SK-N-SH (cell line): Measurements from ENCODE around the gene CLPSL1. TPM values are rescaled to one million over a fixed set of nuclear protein-coding genes. Genes with fewer than 3 reads are reported as not detected.

Experiments used
- CTCF ChIA-PET: fragments of 300-600, 350-600 bp; formaldehyde crosslinking; extraction: SDS; loops from one replicate; lab custom pipeline; 2021; lab: Yijun Ruan, JAX
- POLR2A ChIA-PET: fragments of 350-600 bp; sonication (Branson Sonifier 250); formaldehyde crosslinking; extraction: SDS; loops from one replicate; lab custom pipeline; 2020; ENCODE audit warnings: antibody characterized with exemption, inconsistent platforms; lab: Yijun Ruan, JAX
- DNase-seq: peaks from one replicate; pipeline ENCODE4 v3.0.0; 2012
- H2AFZ ChIP-seq: fragments of 200-600 bp; sonication (generic); 2 replicates; pipeline ENCODE4 v1.8.1; 2016; ENCODE audit warnings: antibody characterized with exemption, mild to moderate bottlenecking, low read depth
- H3F3A ChIP-seq: fragments of 200-600 bp; sonication (generic); replicated peaks from 2 replicates; pipeline ENCODE3; 2016; ENCODE audit warnings: antibody characterized with exemption, mild to moderate bottlenecking; ENCODE audit not compliant: insufficient read depth
- H3K27ac ChIP-seq, 2 experiments: fragments of 200-500 bp in 1 of 2; fragments of 200-600 bp in 1 of 2; sonication (Bioruptor generic) in 1 of 2; sonication (generic), shearing (Covaris generic) in 1 of 2; 2 replicates each; pipeline versions ENCODE4 v1.5.1 to v1.6.1; 2014 to 2016; ENCODE audit warnings: low read depth in 2 of 2, inconsistent platforms in 1 of 2, low read length in 1 of 2, mild to moderate bottlenecking in 1 of 2, mixed read lengths in 1 of 2
- H3K27me3 ChIP-seq: fragments of 200-600 bp; sonication (generic), shearing (Covaris generic); 2 replicates; pipeline ENCODE4 v1.6.1; 2016; ENCODE audit warnings: mixed run types; ENCODE audit not compliant: insufficient read depth
- H3K36me3 ChIP-seq, 2 experiments: fragments of 200-500 bp in 1 of 2; fragments of 200-600 bp in 1 of 2; sonication (Bioruptor generic) in 1 of 2; sonication (generic) in 1 of 2; replicated peaks in 1 of 2; 2 replicates each; pipeline versions ENCODE3 to v1.5.1; 2014 to 2016; ENCODE audit warnings: low read length in 1 of 2, mild to moderate bottlenecking in 1 of 2; ENCODE audit not compliant: insufficient read depth in 2 of 2, control insufficient read depth in 1 of 2
- H3K4me1 ChIP-seq, 2 experiments: fragments of 200-500 bp in 1 of 2; fragments of 200-600 bp in 1 of 2; sonication (Bioruptor generic) in 1 of 2; sonication (generic), shearing (Covaris generic) in 1 of 2; 2 replicates each; pipeline versions ENCODE4 v1.5.1 to v1.6.1; 2014 to 2016; ENCODE audit warnings: low read depth in 1 of 2, low read length in 1 of 2, mixed run types in 1 of 2; ENCODE audit not compliant: insufficient read depth in 2 of 2, control insufficient read depth in 1 of 2
- H3K4me2 ChIP-seq: fragments of 200-600 bp; sonication (generic), shearing (Covaris generic); 2 replicates; pipeline ENCODE4 v1.6.1; 2017; ENCODE audit warnings: mixed run types
- H3K4me3 ChIP-seq, 2 experiments: fragments of 200-500 bp in 1 of 2; fragments of 200-600 bp in 1 of 2; sonication (Bioruptor generic) in 1 of 2; sonication (generic), shearing (Covaris generic) in 1 of 2; 2 replicates each; pipeline versions ENCODE4 v1.5.1 to v1.8.1; 2014 to 2016; ENCODE audit warnings: low read depth in 2 of 2, inconsistent platforms in 1 of 2, low read length in 1 of 2, mild to moderate bottlenecking in 1 of 2, mixed read lengths in 1 of 2, moderate library complexity in 1 of 2
- H3K79me2 ChIP-seq: fragments of 200-600 bp; sonication (generic); 2 replicates; pipeline ENCODE4 v1.8.1; 2017; ENCODE audit warnings: mild to moderate bottlenecking; ENCODE audit not compliant: insufficient read depth
- H3K9ac ChIP-seq: fragments of 200-600 bp; sonication (generic); 2 replicates; pipeline ENCODE4 v1.6.1; 2017; ENCODE audit warnings: mixed run types
- H3K9me2 ChIP-seq: fragments of 200-600 bp; sonication (generic); 2 replicates; pipeline ENCODE4 v1.6.1; 2017; ENCODE audit warnings: mixed run types
- H3K9me3 ChIP-seq: fragments of 200-600 bp; sonication (generic); 2 replicates; pipeline ENCODE4 v1.6.1; 2017; ENCODE audit warnings: mixed run types, mild to moderate bottlenecking, moderate library complexity
- H4K20me1 ChIP-seq: fragments of 200-600 bp; sonication (generic); 2 replicates; pipeline ENCODE4 v1.6.1; 2017; ENCODE audit warnings: mild to moderate bottlenecking, mixed run types; ENCODE audit not compliant: insufficient read depth
- CHD2 ChIP-seq: fragments of 150-350 bp; IDR thresholded peaks from 2 replicates; pipeline ENCODE4 v1.6.1; 2018; ENCODE audit warnings: low read length; ENCODE audit not compliant: partially characterized antibody
- ELF1 ChIP-seq: IDR thresholded peaks from 2 replicates; pipeline ENCODE4 v1.4.0; 2012
- FOSL2 ChIP-seq: IDR thresholded peaks from 2 replicates; pipeline ENCODE4 v1.4.0; 2012; ENCODE audit warnings: low read depth, mild to moderate bottlenecking, moderate library complexity, borderline replicate concordance
- JUND ChIP-seq: IDR thresholded peaks from 2 replicates; pipeline ENCODE4 v1.4.0; 2012
- MEF2A ChIP-seq: IDR thresholded peaks from 2 replicates; pipeline ENCODE4 v1.4.0; 2012; ENCODE audit warnings: low read depth, borderline replicate concordance
- POLR2AphosphoS5 ChIP-seq: IDR thresholded peaks from 2 replicates; pipeline ENCODE4 v1.6.1; 2012; ENCODE audit warnings: low read depth, low read length
- RAD21 ChIP-seq: IDR thresholded peaks from 2 replicates; pipeline ENCODE4 v1.6.1; 2012; ENCODE audit warnings: mild to moderate bottlenecking, low read length
- SIN3A ChIP-seq: IDR thresholded peaks from 2 replicates; pipeline ENCODE4 v1.6.1; 2012; ENCODE audit warnings: low read depth, mild to moderate bottlenecking, low read length, moderate library complexity, borderline replicate concordance
- SMC3 ChIP-seq: IDR thresholded peaks from 2 replicates; pipeline ENCODE4 v1.6.1; 2012; ENCODE audit warnings: low read depth, low read length, improper control_type of control experiment
- YY1 ChIP-seq: IDR thresholded peaks from 2 replicates; pipeline ENCODE4 v1.4.0; 2012; ENCODE audit warnings: low read depth, mild to moderate bottlenecking
- WGBS: methylation state at CpG from one replicate; pipeline ENCODE4 v1.1.6; 2017; ENCODE audit warnings: low lambda C conversion rate; 5-methylcytosine and 5-hydroxymethylcytosine counted together
- polyA plus RNA-seq, 3 experiments: library from polyadenylated mRNA; depleted of rRNA; stranded (reverse); fragments of >200 nt; gene quantifications; 2 replicates each; pipeline ENCODE4 v1.2.3, GENCODE V29; 2012
- TF ChIP-seq, protein P1 (sequence below): IDR thresholded peaks from 2 replicates; pipeline ENCODE4 v1.6.1; 2012; ENCODE audit warnings: mild to moderate bottlenecking, low read depth, low read length, moderate library complexity
- TF ChIP-seq, protein P2 (sequence below): IDR thresholded peaks from 2 replicates; pipeline ENCODE4 v1.4.0; 2012; ENCODE audit warnings: low read depth
- TF ChIP-seq, protein P3 (sequence below): fragments of 150-350 bp; IDR thresholded peaks from 2 replicates; pipeline ENCODE4 v1.6.1; 2016; ENCODE audit warnings: mild to moderate bottlenecking, low read depth, low read length
- TF ChIP-seq, protein P4 (sequence below): IDR thresholded peaks from 2 replicates; pipeline ENCODE4; 2012

Gene CLPSL1
- polyA plus RNA-seq, 1 of the 3 experiments (the other 2 are of a cell fraction) = not detected

DNA sequence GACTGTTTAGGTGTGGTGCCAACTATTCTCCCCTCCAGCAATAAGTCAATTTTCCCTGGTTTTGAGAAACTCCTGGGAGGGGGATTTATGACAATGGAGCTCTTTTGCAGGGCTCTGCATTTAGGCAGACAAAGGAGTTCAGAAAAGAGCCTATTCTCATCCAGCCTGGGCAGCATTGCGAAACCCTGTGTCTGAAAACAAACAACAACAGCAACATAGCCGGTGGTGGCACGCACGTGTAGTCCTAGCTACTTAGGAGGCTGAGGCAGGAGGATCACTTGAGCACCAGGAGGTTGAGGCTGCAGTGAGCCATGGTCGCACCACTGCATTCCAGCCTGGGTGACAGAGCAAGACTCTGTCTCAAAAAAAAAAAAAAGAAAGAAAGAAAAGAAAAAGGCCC lies 9.9 kb downstream of the CLPSL1 start (continued):
- TF ChIP-seq, protein P1, sequence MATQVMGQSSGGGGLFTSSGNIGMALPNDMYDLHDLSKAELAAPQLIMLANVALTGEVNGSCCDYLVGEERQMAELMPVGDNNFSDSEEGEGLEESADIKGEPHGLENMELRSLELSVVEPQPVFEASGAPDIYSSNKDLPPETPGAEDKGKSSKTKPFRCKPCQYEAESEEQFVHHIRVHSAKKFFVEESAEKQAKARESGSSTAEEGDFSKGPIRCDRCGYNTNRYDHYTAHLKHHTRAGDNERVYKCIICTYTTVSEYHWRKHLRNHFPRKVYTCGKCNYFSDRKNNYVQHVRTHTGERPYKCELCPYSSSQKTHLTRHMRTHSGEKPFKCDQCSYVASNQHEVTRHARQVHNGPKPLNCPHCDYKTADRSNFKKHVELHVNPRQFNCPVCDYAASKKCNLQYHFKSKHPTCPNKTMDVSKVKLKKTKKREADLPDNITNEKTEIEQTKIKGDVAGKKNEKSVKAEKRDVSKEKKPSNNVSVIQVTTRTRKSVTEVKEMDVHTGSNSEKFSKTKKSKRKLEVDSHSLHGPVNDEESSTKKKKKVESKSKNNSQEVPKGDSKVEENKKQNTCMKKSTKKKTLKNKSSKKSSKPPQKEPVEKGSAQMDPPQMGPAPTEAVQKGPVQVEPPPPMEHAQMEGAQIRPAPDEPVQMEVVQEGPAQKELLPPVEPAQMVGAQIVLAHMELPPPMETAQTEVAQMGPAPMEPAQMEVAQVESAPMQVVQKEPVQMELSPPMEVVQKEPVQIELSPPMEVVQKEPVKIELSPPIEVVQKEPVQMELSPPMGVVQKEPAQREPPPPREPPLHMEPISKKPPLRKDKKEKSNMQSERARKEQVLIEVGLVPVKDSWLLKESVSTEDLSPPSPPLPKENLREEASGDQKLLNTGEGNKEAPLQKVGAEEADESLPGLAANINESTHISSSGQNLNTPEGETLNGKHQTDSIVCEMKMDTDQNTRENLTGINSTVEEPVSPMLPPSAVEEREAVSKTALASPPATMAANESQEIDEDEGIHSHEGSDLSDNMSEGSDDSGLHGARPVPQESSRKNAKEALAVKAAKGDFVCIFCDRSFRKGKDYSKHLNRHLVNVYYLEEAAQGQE = no peak
- TF ChIP-seq RAD21 = no peak

DNA sequence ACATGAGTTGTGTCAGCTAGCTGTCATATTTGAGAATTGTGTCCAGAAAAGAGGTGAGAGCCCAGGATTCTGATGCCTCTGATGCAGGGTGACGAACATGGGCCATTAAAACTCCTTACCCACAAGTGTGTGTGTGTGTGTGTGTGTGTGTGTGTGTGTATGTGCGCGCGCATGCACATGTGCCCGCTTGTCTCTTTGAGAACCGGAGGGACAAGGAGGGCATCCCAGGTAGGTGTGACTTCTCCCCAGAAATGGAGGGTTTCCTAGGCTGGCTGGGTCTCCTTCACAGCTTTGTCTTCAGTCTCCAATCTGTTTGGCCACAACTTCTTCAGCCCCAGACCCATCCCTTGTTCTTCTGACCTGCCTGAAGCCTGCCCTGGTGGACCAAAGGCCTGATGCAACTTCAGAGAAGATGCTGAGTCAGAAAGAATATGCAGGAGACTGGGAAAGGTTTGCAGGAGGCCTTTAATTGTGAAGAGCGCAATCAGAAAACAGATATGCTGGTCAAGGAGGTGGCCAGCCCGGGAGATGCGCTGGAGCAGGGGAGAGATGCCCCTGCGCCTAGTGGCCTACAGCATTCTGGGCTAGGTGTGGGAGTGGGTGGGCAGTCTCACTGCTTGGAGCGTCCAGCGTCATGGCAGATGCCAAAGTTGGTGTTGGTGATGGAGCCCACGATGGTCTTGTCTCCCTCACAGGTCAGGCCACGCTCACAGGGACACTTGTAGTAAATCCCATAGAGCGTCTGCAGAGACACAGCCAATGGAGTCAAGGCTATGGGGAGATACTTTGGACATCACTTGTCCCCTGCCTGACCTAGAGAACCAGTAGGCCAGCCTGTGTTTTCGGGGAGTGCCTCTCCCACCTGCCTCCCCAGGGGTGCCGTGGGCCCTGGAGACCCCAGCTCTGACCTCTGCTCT lies 14.0 kb downstream of the CLPSL1 start:
- POLR2A ChIA-PET = no interaction called here
- Histone ChIP-seq H3K9me2 (no peaks in the 10 kb centered on the region), H3K27ac (no peak overlapping the region), H2AFZ (no peak overlapping the region), H3K9ac (no peak overlapping the region), H3K9me3 (no peaks in the 10 kb centered on the region), H3K4me2 (no peak overlapping the region), H3K27me3 (peaks cover 10% of the 10 kb centered on the region), H3K79me2 (no peaks in the 10 kb centered on the region), H3F3A (no peaks in the 10 kb centered on the region), H3K4me1 (no peaks in the 10 kb centered on the region), H3K4me3 (no peak overlapping the region), H3K36me3 (no peaks in the 10 kb centered on the region), H4K20me1 (no peaks in the 10 kb centered on the region)
- WGBS = 82% methylated on average over 17 of the region's 17 CpGs
- DNase-seq = no peak
- CTCF ChIA-PET = no interaction called here
- TF ChIP-seq CHD2 = no peak

DNA sequence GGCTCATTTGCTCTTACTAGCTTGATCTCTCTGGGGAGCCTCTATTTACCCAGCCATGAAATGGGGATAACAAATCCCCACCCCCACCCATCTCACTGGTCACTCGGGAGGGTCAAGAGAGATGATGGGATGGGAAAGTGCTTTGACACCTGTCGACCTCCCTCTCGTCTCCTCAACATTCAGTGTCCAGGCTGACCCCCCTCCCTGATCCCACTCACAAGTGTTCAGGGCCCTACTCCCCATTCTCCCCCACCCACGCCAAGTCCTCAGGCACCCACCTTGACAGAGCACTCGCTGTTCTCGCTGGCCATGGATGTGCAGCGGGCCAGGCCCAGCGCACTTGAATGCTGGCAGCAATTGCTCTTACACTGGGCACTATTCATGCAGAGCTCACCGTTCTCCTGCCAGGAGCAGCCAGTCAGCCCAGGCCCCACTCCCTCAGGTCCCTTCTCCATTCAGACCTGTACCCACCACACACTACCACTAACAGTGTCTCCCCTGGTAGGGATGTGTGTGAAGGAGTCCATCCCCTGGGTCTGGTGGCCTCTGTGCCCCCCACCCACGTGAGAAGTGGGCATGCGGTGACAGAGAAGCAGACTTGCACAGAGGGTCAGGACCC lies 14.7 kb downstream of the CLPSL1 start:
- H3K9me3 ChIP-seq = no peaks in the 10 kb centered on the region
- no peaks in the 10 kb centered on the region for H4K20me1 ChIP-seq
- ChIA-PET CTCF (interaction anchor here (1.7 kb wide), 1 partner anchor 8 kb away, joined by 6 read pairs; no protein-coding TSS in a partner anchor), POLR2A (no interaction called here)
- H3K79me2 ChIP-seq = no peaks in the 10 kb centered on the region
- H3K4me3 ChIP-seq = no peak overlapping the region
- no peaks in the 10 kb centered on the region for H3K4me1 ChIP-seq
- 62% methylated on average over 10 of the region's 11 CpGs for WGBS
- peaks cover 3% of the 10 kb centered on the region for H3K27me3 ChIP-seq
- TF ChIP-seq, protein P2, sequence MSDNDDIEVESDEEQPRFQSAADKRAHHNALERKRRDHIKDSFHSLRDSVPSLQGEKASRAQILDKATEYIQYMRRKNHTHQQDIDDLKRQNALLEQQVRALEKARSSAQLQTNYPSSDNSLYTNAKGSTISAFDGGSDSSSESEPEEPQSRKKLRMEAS = no peak
- no peak for TF ChIP-seq MEF2A
- no peak for TF ChIP-seq FOSL2
- no peak for TF ChIP-seq JUND
- no peak for TF ChIP-seq SIN3A
- no peak for TF ChIP-seq POLR2AphosphoS5
- TF ChIP-seq, protein P3, sequence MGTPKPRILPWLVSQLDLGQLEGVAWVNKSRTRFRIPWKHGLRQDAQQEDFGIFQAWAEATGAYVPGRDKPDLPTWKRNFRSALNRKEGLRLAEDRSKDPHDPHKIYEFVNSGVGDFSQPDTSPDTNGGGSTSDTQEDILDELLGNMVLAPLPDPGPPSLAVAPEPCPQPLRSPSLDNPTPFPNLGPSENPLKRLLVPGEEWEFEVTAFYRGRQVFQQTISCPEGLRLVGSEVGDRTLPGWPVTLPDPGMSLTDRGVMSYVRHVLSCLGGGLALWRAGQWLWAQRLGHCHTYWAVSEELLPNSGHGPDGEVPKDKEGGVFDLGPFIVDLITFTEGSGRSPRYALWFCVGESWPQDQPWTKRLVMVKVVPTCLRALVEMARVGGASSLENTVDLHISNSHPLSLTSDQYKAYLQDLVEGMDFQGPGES = no peak
- TF ChIP-seq, protein P4, sequence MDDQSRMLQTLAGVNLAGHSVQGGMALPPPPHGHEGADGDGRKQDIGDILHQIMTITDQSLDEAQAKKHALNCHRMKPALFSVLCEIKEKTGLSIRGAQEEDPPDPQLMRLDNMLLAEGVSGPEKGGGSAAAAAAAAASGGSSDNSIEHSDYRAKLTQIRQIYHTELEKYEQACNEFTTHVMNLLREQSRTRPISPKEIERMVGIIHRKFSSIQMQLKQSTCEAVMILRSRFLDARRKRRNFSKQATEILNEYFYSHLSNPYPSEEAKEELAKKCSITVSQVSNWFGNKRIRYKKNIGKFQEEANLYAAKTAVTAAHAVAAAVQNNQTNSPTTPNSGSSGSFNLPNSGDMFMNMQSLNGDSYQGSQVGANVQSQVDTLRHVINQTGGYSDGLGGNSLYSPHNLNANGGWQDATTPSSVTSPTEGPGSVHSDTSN = no peak
- no peak for TF ChIP-seq SMC3
- TF ChIP-seq YY1 = no peak
- no peak for TF ChIP-seq ELF1
- H3K36me3 ChIP-seq = no peaks in the 10 kb centered on the region
- H3K9me2 ChIP-seq = no peaks in the 10 kb centered on the region
- no peak overlapping the region for H3K4me2 ChIP-seq
- H3F3A ChIP-seq = no peaks in the 10 kb centered on the region
- no peak for DNase-seq
- no peak overlapping the region for H2AFZ ChIP-seq
- no peak overlapping the region for H3K27ac ChIP-seq
- no peak overlapping the region for H3K9ac ChIP-seq
